Panc1 (cell line): Measurements from ENCODE around the gene PRAC1. TPM values are rescaled to one million over a fixed set of nuclear protein-coding genes. Genes with fewer than 3 reads are reported as not detected.

Source experiments
- ATAC-seq: fragments of 200-7000 bp; cut with Tn5 transposase; 2 replicates; pipeline ENCODE4 v1.9.1; 2020; ENCODE audit warnings: mild to moderate bottlenecking, moderate library complexity
- BruUV-seq: library from RNA; stranded (reverse); fragments of 400-500 nt; replicated peaks from 2 replicates; lab custom pipeline; 2021; lab: Mats Ljungman, UMichigan
- CTCF ChIA-PET: fragments of 300-600 bp; sonication (Branson Sonifier 250); formaldehyde crosslinking; loops from one replicate; lab custom pipeline; 2022; ENCODE audit warnings: antibody characterized with exemption; lab: Charles Lee
- POLR2A ChIA-PET: fragments of 300-600 bp; sonication (Branson Sonifier 250); formaldehyde crosslinking; loops from one replicate; lab custom pipeline; 2022; ENCODE audit warnings: antibody characterized with exemption; lab: Charles Lee
- DNase-seq: peaks from one replicate; pipeline ENCODE4 v3.0.0-alpha.2; 2010; ENCODE audit warnings: low read depth, low spot score
- H3K27ac ChIP-seq: 2 replicates; pipeline ENCODE4 v1.5.1; 2011; ENCODE audit warnings: mild to moderate bottlenecking, low read length, inconsistent platforms
- H3K27me3 ChIP-seq: fragments of 200-500 bp; sonication (Bioruptor generic); 2 replicates; pipeline ENCODE4 v1.6.0; 2014; ENCODE audit warnings: low read length, inconsistent platforms; ENCODE audit not compliant: control insufficient read depth, insufficient read depth
- H3K36me3 ChIP-seq: fragments of 200-500 bp; sonication (Bioruptor generic); 2 replicates; pipeline ENCODE4 v1.5.1; 2014; ENCODE audit warnings: inconsistent platforms, mild to moderate bottlenecking, low read length, moderate library complexity; ENCODE audit not compliant: control insufficient read depth, insufficient read depth
- H3K4me1 ChIP-seq: 2 replicates; pipeline ENCODE4 v1.5.1; 2011; ENCODE audit warnings: inconsistent platforms, mild to moderate bottlenecking, low read length, moderate library complexity; ENCODE audit not compliant: control insufficient read depth, insufficient read depth
- H3K4me3 ChIP-seq, 2 experiments: 2 replicates each; pipeline ENCODE4 v1.5.1; 2011 to 2012; ENCODE audit warnings: low read depth in 2 of 2, low read length in 2 of 2, mild to moderate bottlenecking in 2 of 2, inconsistent platforms in 1 of 2, moderate library complexity in 1 of 2
- H3K9me3 ChIP-seq: fragments of 200-500 bp; sonication (Bioruptor generic); 2 replicates; pipeline ENCODE4 v1.5.1; 2014; ENCODE audit warnings: low read depth, mild to moderate bottlenecking, inconsistent platforms, low read length, moderate library complexity; ENCODE audit not compliant: control insufficient read depth, insufficient read depth
- POLR2AphosphoS5 ChIP-seq: IDR thresholded peaks from 2 replicates; pipeline ENCODE4 v1.6.1; 2012; ENCODE audit warnings: mild to moderate bottlenecking, low read depth, low read length, moderate library complexity
- SIN3A ChIP-seq: IDR thresholded peaks from 2 replicates; pipeline ENCODE4 v1.6.1; 2012; ENCODE audit warnings: low read depth, mild to moderate bottlenecking, low read length, moderate library complexity, borderline replicate concordance; ENCODE audit not compliant: insufficient read depth
- TCF7L2 ChIP-seq: IDR thresholded peaks from 2 replicates; pipeline ENCODE4 v1.6.1; 2011; ENCODE audit warnings: mild to moderate bottlenecking, low read depth, low read length, inconsistent platforms
- in situ Hi-C: cut with HindIII; loops from 2 replicates; pipeline ENCODE4 v1.10.0; 2016; ENCODE audit warnings: low sequenced_read_pairs, low pct_unique_long_range_greater_than_20kb
- intact Hi-C: fragments of 100-400 bp; cut with micrococcal nuclease; formaldehyde crosslinking; loops from one replicate; pipeline ENCODE4 v1.10.0; 2022; ENCODE audit not compliant: unreplicated experiment
- total RNA-seq: library from RNA; stranded (reverse); gene quantifications from one replicate; pipeline ENCODE4 v1.2.1, GENCODE V29; 2021; ENCODE audit not compliant: unreplicated experiment
- TF ChIP-seq, protein P1 (sequence below): fragments of 450-650 bp; IDR thresholded peaks from 2 replicates; pipeline ENCODE4 v1.5.1; 2017; ENCODE audit warnings: mild to moderate bottlenecking
- TF ChIP-seq, protein P2 (sequence below), 2 experiments: IDR thresholded peaks; 2 replicates each; pipeline ENCODE4 v1.6.1; 2011 to 2012; ENCODE audit warnings: low read depth in 2 of 2, control low read depth in 1 of 2, low read length in 1 of 2, mild to moderate bottlenecking in 1 of 2, moderate library complexity in 1 of 2; ENCODE audit not compliant: insufficient read depth in 1 of 2

PRAC1 gene
- total RNA-seq, 1 experiment from 2014 or later = not detected

DNA sequence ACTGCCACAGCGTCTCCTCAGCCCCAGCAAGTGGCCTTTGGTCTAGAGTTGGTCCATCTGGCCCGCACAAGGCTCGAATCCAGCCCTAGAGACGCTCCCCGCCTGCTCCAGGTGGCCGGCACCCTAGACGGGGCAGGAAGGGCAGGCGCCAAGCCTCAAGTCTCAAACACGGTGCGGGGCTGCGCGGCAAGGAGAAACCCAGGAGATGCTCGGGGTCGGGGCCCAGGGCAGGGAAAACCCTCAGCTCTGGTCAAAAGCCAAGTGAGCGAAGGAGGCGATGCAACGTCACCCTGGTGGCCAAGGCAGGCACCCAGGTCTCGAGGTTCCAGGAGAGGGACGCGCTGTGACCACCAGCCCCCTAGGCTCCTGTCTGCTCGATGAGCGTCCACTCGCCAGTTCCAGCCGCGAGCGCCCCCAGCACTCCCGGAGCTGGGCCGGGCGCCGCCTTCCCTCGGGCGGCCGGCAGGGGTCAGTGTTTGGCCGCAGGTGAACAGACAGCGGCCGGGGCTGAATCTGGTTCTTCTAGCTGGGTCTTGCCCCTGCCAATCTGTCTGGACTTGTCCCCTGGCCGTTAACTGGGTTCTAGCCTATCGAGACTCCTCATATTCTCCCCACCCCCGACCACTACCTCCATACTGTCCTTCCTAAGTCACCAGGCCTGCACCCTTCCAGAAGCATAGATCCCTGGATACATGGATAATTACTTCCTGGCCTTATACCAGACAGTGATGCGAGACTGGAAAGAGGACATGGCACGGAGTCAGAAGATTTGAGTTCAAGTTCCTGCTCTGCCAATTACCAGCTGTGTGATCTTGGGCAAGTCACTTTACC is 44.0 kb downstream of the PRAC1 start:
- H3K36me3 ChIP-seq = no peaks in the 10 kb centered on the region
- ATAC-seq (peak; percentile 95), DNase-seq (no peak)
- H3K9me3 ChIP-seq = no peaks in the 10 kb centered on the region
- in situ Hi-C loops = no loop called here
- no peaks in the 10 kb centered on the region for H3K27me3 ChIP-seq
- H3K27ac ChIP-seq = no peak overlapping the region
- ChIA-PET POLR2A (interaction anchor here (0.6 kb wide), 2 partner anchors 60 to 305 kb away, joined by 3 to 4 read pairs; no protein-coding TSS in a partner anchor), CTCF (interaction anchor here (0.6 to 3.5 kb wide), 24 partner anchors 10 to 357 kb away, joined by 3 to 48 read pairs (median 4); partner anchors contain the start of gene HOXB9)
- H3K4me3 ChIP-seq = peak overlapping the region; percentile 11 to 42
- intact Hi-C loops = loop anchor here (2.0 to 5.0 kb wide), 3 partner anchors 44 to 200 kb away; partner anchors contain the start of genes PRAC1 and PRAC2
- H3K4me1 ChIP-seq = no peaks in the 10 kb centered on the region; the same call in 1 of the 2 replicates
- BruUV-seq = no TSS peak
- TF ChIP-seq TCF7L2 = no peak
- no peak; the same call in 1 of the 2 replicates for TF ChIP-seq POLR2AphosphoS5
- TF ChIP-seq SIN3A = no peak
- TF ChIP-seq, protein P1, sequence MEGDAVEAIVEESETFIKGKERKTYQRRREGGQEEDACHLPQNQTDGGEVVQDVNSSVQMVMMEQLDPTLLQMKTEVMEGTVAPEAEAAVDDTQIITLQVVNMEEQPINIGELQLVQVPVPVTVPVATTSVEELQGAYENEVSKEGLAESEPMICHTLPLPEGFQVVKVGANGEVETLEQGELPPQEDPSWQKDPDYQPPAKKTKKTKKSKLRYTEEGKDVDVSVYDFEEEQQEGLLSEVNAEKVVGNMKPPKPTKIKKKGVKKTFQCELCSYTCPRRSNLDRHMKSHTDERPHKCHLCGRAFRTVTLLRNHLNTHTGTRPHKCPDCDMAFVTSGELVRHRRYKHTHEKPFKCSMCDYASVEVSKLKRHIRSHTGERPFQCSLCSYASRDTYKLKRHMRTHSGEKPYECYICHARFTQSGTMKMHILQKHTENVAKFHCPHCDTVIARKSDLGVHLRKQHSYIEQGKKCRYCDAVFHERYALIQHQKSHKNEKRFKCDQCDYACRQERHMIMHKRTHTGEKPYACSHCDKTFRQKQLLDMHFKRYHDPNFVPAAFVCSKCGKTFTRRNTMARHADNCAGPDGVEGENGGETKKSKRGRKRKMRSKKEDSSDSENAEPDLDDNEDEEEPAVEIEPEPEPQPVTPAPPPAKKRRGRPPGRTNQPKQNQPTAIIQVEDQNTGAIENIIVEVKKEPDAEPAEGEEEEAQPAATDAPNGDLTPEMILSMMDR = peak; percentile 100
- TF ChIP-seq, protein P2, sequence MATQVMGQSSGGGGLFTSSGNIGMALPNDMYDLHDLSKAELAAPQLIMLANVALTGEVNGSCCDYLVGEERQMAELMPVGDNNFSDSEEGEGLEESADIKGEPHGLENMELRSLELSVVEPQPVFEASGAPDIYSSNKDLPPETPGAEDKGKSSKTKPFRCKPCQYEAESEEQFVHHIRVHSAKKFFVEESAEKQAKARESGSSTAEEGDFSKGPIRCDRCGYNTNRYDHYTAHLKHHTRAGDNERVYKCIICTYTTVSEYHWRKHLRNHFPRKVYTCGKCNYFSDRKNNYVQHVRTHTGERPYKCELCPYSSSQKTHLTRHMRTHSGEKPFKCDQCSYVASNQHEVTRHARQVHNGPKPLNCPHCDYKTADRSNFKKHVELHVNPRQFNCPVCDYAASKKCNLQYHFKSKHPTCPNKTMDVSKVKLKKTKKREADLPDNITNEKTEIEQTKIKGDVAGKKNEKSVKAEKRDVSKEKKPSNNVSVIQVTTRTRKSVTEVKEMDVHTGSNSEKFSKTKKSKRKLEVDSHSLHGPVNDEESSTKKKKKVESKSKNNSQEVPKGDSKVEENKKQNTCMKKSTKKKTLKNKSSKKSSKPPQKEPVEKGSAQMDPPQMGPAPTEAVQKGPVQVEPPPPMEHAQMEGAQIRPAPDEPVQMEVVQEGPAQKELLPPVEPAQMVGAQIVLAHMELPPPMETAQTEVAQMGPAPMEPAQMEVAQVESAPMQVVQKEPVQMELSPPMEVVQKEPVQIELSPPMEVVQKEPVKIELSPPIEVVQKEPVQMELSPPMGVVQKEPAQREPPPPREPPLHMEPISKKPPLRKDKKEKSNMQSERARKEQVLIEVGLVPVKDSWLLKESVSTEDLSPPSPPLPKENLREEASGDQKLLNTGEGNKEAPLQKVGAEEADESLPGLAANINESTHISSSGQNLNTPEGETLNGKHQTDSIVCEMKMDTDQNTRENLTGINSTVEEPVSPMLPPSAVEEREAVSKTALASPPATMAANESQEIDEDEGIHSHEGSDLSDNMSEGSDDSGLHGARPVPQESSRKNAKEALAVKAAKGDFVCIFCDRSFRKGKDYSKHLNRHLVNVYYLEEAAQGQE (IDR thresholded peaks at IDR 0.05; ENCODE audit: insufficient read depth in 1 of 2, low read depth in 2 of 2, low read length in 1 of 2) = no peak

DNA sequence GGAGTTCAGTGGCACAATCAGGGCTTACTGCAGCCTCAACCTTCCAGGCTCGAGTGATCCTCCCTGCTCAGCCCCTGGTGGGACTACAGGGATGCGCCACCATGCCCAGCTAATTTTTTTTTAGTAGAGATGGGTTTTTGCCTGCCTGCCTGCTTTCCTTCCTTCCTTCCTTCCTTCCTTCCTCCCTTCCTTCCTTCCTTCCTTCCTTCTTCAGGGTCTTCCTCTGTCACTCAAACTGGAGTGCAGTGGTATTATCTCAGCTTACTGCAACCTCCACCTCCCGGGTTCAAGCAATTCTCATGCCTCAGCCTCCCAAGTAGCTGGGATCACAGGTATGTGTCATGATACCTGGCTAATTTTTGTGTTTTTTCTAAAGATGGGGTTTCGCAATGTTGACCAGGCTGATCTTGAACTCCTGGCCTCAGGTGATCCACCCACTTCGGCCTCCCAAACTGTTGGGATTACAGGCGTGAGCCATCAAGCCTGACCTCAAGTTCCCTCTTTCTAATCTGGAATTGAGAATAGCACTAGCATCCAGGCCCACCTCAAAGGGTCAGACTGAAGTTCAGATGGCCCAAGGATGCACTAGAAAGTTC is 45.3 kb downstream of the PRAC1 start:
- DNase-seq = no peak
- Histone ChIP-seq H3K4me1 (peaks cover under 1% of the 10 kb centered on the region), H3K4me3 (no peak overlapping the region), H3K9me3 (no peaks in the 10 kb centered on the region), H3K27ac (no peak overlapping the region), H3K36me3 (no peaks in the 10 kb centered on the region), H3K27me3 (no peaks in the 10 kb centered on the region)
- intact Hi-C loops (loop anchor here (5.0 kb wide), 1 partner anchor 45 kb away; the partner anchor contains the start of genes PRAC1 and PRAC2), in situ Hi-C loops (no loop called here)
- ChIA-PET POLR2A (interaction anchor here (0.6 kb wide), 1 partner anchor 62 kb away, joined by 3 read pairs; no protein-coding TSS in a partner anchor), CTCF (interaction anchor here (0.6 to 3.5 kb wide), 4 partner anchors 113 to 414 kb away, joined by 4 to 38 read pairs (median 6); no protein-coding TSS in a partner anchor)
- BruUV-seq = no TSS peak
- no peak for ATAC-seq
- TF ChIP-seq SIN3A (no peak), TCF7L2 (no peak), POLR2AphosphoS5 (no peak)
- TF ChIP-seq, protein P2 (IDR thresholded peaks at IDR 0.05; ENCODE audit: insufficient read depth in 1 of 2, low read depth in 2 of 2, low read length in 1 of 2) = no peak
- TF ChIP-seq, protein P1 = no peak
